Measurements from ENCODE around the gene TSHZ1. TPM values are rescaled to one million over a fixed set of nuclear protein-coding genes. Genes with fewer than 3 reads are reported as not detected.
"Not testable (repeated sequence)": the region's sequence is repeated elsewhere in the genome, so short reads cannot be mapped to it uniquely, and the experiment has no call there.

The TSHZ1 gene
- polyA plus RNA-seq, 3 donors from 2014 or later, result 1.7 to 10.7 (median 3.5) TPM

DNA sequence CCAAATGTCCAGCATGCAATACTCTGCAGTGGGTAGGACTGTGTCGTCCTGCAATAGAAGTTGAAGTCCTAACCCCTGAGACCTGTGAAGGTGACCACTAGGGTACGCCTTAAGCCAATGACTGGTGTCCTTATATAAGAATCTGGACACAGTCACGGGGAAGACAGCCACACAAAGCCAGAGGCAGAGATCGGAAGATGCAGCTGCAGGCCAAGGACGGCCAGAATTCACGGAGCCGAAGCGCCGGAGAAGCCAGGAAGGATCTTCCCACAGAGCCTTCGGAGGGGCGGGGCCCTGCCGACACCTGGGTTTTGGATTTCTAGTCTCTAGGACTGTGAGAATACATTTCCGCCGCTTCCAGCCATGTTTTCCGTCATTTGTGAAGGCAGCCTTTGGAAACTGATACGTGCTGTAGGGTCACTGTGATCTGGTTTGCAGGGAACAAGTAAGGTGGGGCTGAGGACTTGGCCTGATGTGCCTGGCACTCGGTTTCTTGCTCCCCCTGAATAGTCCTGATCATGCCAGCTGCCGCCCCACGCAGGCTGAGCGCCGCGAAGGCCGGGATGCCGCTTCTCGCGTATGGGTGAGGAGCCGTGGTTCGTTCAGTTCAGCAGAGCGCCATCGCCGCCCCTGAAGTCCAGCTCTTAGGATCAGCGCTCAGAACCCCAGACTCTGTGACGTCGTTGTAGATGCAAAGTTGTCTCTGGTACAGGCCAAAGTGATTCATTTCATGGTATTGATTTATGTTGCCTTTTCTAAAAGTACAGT lies 40.4 kb upstream of the TSHZ1 start:
- H3K9me3 Mint-ChIP-seq, result no peaks in the 10 kb centered on the region
- H3K27me3 Mint-ChIP-seq (ENCODE audit: low read depth in 3 of 3), result peaks cover 2 to 9% (median 5%) of the 10 kb centered on the region in 3 donors
- no peak overlapping the region for H3K27ac Mint-ChIP-seq
- H3K4me3 Mint-ChIP-seq, result no peak overlapping the region
- H3K4me1 Mint-ChIP-seq, result peaks cover 7 to 14% of the 10 kb centered on the region in 2 donors
- H3K36me3 Mint-ChIP-seq, result no peaks in the 10 kb centered on the region
- no peak for DNase-seq

DNA sequence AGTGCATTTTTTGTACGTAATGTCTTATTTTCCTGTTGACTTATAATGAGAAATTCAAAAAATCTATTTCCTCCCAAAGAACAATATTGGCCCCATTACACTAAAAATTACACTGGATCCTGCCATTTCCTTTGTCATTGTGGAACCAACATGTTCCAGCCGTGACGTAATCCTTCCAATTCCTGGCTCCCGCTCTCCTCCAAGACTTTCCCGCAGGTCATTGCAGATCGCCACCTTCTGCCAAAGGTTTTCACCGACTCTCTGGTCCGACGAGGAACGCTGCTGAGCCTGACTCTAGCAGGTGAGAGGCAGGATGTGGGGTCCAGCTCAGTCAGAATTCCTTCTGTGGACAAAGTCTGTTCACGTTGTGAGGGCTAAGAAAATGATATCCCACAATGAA lies 39.7 kb upstream of the TSHZ1 start:
- no peak for DNase-seq
- H3K36me3 Mint-ChIP-seq, result no peaks in the 10 kb centered on the region
- H3K27me3 Mint-ChIP-seq (ENCODE audit: low read depth in 3 of 3), result peaks cover 2 to 9% (median 5%) of the 10 kb centered on the region in 3 donors
- H3K4me3 Mint-ChIP-seq, result no peak overlapping the region
- H3K4me1 Mint-ChIP-seq, result peaks cover 7 to 14% of the 10 kb centered on the region in 2 donors
- H3K27ac Mint-ChIP-seq, result no peak overlapping the region
- H3K9me3 Mint-ChIP-seq, result no peaks in the 10 kb centered on the region

DNA sequence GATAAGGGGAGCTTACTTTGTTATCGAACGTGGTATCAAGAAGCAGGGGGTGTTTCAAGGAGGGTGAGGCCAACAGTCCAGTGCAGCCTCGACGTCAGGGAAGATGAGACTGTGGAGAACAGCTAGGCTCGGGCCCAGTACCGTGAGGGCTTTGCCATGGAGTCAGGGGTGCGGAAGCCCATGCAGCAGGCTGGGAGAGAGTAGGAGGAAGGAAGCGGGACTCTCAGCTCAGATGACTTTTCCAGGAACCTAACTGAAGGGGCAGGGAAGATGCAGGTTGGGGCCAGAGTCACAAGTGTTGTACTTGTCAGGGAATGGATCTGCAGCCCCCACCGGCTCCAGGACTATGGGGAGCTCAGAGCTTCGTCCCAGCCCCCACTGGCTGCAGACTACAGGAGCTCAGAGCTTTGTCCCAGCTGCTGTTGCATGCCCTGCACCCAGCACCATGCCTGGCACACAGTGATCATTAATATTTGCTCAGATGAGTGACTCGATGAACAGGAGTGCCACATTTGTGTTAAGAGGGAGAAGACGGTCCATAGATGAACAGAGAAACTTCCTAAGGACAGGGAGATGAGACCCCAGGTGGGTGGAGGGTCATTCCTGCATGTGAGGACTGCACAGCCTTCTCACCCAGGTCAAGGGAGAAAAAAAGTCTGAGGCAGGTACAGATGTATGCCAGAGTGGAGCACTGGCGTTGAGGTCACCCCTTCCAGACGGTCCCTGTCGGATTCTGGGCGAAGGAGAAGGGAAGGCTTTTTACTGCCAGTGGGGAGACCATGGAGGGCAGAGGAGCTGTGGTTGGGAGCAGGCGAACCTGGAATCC lies 38.1 kb upstream of the TSHZ1 start:
- H3K36me3 Mint-ChIP-seq, result no peaks in the 10 kb centered on the region
- H3K27me3 Mint-ChIP-seq (ENCODE audit: low read depth in 3 of 3), result peaks cover 5 to 7% (median 6%) of the 10 kb centered on the region in 3 donors
- no peak for DNase-seq
- H3K27ac Mint-ChIP-seq, result peak overlapping the region in 1 of 6 donors; percentile 74
- H3K9me3 Mint-ChIP-seq, result no peaks in the 10 kb centered on the region
- no peak overlapping the region for H3K4me3 Mint-ChIP-seq
- H3K4me1 Mint-ChIP-seq, result peaks cover 12 to 14% of the 10 kb centered on the region in 2 donors

DNA sequence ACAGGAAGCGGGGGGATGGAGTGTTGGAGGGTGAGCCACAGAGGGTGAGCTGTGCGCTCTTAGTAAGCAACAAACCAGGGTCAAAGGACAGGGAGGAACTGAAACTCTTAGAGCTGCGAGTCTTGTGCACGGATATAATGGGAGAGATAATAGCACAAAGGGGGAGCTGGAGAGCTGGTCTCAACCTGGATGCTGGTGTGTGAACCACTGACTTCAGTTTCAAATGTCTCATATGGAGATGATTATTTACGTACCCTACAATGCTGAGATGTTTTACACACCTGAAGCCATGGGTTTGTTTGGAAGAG lies 37.5 kb upstream of the TSHZ1 start:
- no peak overlapping the region for H3K4me3 Mint-ChIP-seq
- H3K27me3 Mint-ChIP-seq (ENCODE audit: low read depth in 3 of 3), result peaks cover 4 to 7% (median 6%) of the 10 kb centered on the region in 3 donors
- H3K4me1 Mint-ChIP-seq, result peaks cover 12 to 14% of the 10 kb centered on the region in 2 donors
- no peaks in the 10 kb centered on the region for H3K36me3 Mint-ChIP-seq
- peak overlapping the region in 1 of 6 donors; percentile 74 for H3K27ac Mint-ChIP-seq
- H3K9me3 Mint-ChIP-seq, result no peaks in the 10 kb centered on the region
- no peak for DNase-seq

DNA sequence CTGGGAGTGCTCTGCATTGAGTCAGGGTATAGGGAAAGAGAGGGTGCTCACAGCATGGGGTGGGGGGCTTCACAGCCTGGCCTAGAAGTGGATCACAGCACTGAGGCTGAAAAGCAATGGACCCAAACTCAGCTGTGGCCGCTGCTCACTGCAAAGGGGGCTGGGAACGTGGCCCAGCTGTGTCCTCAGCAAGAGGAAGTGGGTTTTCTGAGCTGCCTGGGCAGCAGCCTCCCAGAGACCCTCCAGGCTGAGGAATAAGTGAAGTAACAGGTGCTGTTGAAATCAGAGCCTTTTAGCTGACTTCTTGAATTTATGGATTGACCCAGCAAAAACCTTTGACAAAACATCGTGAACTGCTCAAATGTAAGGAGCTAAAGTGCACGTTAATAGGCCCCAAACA lies 36.9 kb upstream of the TSHZ1 start:
- no peak overlapping the region for H3K4me3 Mint-ChIP-seq
- no peak overlapping the region for H3K27ac Mint-ChIP-seq
- H3K27me3 Mint-ChIP-seq (ENCODE audit: low read depth in 3 of 3), result peaks cover 1 to 4% (median 4%) of the 10 kb centered on the region in 3 donors
- H3K36me3 Mint-ChIP-seq, result no peaks in the 10 kb centered on the region
- H3K4me1 Mint-ChIP-seq, result peaks cover 12 to 14% of the 10 kb centered on the region in 2 donors
- no peak for DNase-seq
- H3K9me3 Mint-ChIP-seq, result no peaks in the 10 kb centered on the region

DNA sequence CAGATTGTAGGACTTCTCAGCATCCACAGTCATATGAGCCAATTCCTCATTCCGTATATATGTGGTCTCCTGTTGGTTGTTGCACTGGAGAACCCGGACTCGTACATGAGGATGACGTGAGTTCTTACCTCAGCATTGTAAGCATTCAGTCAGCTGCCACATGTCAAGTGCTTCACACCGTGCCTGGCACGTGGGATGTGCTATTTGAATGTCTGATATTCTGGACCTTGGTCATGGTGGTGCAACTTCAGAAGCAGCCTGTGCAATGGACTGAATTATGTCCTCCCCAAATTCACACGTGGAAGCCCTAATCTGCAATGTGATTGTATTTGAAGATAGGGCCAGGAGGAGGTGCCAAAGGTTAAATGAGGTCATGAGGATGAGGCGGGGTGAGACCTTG lies 33.7 kb upstream of the TSHZ1 start:
- H3K4me1 Mint-ChIP-seq, result peaks cover 12 to 14% of the 10 kb centered on the region in 2 donors
- peaks cover 0 to 4% (median 2%) of the 10 kb centered on the region in 3 donors for H3K27me3 Mint-ChIP-seq (ENCODE audit: low read depth in 3 of 3)
- no peak overlapping the region for H3K4me3 Mint-ChIP-seq
- H3K36me3 Mint-ChIP-seq, result no peaks in the 10 kb centered on the region
- H3K27ac Mint-ChIP-seq, result peak overlapping the region in 1 of 6 donors; percentile 22
- no peak for DNase-seq
- H3K9me3 Mint-ChIP-seq, result peaks cover 0 to 2% (median 0%) of the 10 kb centered on the region in 6 donors

DNA sequence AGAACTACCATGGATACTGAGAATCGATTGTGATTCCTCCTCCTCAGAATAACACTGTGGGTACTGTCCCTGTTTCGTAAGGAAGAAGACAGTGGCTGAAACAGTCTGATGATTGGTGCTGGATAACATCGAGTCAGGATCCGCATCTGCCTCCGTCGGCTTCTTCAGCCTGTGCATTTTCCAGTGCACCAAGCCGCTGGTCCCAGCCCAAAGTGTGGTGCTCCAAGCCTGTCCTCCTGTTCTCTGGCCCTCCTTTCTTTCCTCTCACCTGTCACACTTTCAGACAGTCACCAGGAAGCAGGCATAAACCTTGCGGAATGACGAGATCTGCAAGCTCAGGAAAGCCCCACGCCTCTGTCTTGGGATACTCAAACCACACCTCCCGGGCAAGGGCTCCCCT lies 32.2 kb upstream of the TSHZ1 start:
- peaks cover 0 to 2% (median 0%) of the 10 kb centered on the region in 6 donors for H3K9me3 Mint-ChIP-seq
- H3K27ac Mint-ChIP-seq, result no peak overlapping the region
- H3K36me3 Mint-ChIP-seq, result no peaks in the 10 kb centered on the region
- peaks cover 0 to 4% (median 2%) of the 10 kb centered on the region in 3 donors for H3K27me3 Mint-ChIP-seq (ENCODE audit: low read depth in 3 of 3)
- peaks cover 3 to 5% of the 10 kb centered on the region in 2 donors for H3K4me1 Mint-ChIP-seq
- DNase-seq, result no peak
- no peak overlapping the region for H3K4me3 Mint-ChIP-seq

DNA sequence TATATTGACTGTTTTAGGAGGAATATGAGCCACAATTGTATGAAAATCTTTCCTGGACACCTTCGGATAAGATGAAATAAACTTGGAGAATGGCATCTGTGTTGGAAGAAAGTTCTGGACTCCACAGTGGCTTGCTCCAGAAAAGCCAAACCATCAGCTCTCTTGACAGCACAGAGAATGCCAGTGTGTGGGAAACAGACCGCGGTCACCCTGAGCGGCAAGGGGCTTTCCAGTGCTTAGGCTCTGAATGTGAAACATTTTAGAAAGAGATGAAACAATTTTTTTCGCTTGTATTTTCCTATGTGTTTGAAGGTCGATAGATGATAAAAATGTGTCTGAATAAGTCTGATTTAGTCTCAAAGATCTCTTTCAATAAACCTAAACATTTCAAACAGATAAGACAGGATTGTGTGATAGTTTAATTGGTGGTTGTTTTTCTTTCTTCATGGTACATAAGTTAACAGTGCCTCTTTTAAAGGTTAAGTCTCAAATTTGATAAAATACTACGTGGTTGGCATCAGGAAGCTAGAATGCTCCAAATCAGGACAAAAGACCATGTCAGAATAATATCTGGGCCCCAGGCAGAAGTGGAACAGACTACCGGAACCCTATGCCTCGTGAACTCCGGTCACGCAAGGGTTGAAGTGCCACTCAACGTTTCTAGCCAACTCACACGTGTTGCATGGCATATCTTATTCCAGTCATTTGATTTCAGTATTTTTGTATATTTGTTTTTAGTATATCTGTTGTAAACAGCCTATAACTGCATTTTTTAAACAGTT lies 30.6 kb upstream of the TSHZ1 start:
- Mint-ChIP-seq H3K36me3 (no peaks in the 10 kb centered on the region), H3K4me3 (no peak overlapping the region), H3K27me3 (ENCODE audit: low read depth in 3 of 3) (peaks cover 0 to 4% (median 2%) of the 10 kb centered on the region in 3 donors), H3K9me3 (peaks cover 0 to 2% (median 0%) of the 10 kb centered on the region in 6 donors), H3K4me1 (peaks cover 0 to 5% of the 10 kb centered on the region in 2 donors), H3K27ac (no peak overlapping the region)
- DNase-seq, result no peak

DNA sequence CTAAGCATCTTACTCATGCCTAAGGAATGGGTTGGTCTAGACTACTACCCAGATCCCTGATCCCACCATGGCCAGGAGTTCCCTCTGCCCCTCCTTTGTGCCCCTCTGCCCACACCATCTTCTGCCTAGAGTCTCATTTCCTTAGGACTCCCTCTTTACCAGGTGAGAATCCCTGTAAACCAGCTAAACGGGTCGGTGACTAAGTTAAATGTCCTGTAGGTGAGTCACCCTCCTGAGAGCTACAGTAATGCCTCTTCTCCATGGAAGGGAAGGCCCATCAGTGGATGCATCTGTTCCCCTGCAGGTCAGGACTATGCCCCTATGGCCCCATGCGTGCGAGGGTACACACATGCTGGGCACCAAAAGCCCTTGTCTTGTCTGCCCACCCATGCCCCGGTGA lies 27.1 kb upstream of the TSHZ1 start:
- H3K36me3 Mint-ChIP-seq, result peaks cover 0 to 5% (median 0%) of the 10 kb centered on the region in 3 donors
- H3K27me3 Mint-ChIP-seq (ENCODE audit: low read depth in 3 of 3), result peaks cover 0 to 3% (median 2%) of the 10 kb centered on the region in 3 donors
- H3K27ac Mint-ChIP-seq, result no peak overlapping the region
- no peak overlapping the region for H3K4me3 Mint-ChIP-seq
- no peaks in the 10 kb centered on the region for H3K4me1 Mint-ChIP-seq
- peaks cover 0 to 2% (median 0%) of the 10 kb centered on the region in 6 donors for H3K9me3 Mint-ChIP-seq
- no peak for DNase-seq

DNA sequence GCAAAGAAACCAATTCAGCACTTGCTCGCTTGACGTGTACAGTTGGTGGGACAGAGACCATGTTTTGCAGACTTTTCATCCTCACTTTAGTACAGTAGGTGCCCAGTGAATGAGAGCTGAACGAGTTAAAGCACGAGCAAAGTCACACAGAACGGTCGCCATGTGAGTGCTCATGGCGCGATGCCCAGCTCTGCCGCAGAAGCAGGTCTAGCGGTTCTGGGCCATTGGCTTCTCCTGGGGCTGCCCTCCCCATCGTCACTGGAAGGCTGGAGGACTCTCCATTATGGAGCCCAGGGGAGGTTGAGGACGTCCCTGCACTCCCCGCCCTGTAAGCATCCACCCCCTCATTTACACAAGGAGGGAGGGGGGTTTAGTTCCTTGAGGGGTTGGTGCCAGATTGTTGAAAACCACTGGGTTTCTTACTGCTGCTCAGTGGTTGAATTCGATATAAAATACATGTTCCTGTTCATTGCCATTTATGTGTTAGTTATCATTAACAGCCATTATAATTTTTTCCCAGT lies 26.6 kb upstream of the TSHZ1 start:
- Mint-ChIP-seq H3K4me1 (no peaks in the 10 kb centered on the region), H3K4me3 (no peak overlapping the region), H3K27me3 (ENCODE audit: low read depth in 3 of 3) (peaks cover 0 to 3% (median 2%) of the 10 kb centered on the region in 3 donors), H3K36me3 (peaks cover 0 to 5% (median 0%) of the 10 kb centered on the region in 3 donors), H3K9me3 (peaks cover 0 to 2% (median 0%) of the 10 kb centered on the region in 6 donors), H3K27ac (no peak overlapping the region)
- DNase-seq, result no peak

DNA sequence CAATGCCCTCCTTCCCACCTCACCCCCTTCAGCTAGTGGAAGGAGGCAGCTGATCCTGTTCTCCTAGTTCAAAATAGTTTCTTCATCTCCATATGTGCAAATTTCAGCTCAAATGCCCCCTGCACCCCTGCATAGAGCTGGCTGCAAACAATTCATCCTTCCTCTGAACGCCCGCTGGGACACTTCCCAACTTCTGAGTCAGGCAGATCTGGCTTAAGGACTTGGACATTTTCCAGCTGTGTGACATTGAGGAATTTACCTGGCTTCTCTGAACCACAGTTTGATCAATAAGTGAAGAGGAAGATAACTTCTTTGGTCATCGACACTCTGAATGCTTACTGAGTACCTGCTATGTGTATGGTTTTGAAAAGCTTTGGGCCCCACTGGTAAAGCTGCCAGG lies 25.1 kb upstream of the TSHZ1 start:
- H3K36me3 Mint-ChIP-seq, result peaks cover 0 to 5% (median 0%) of the 10 kb centered on the region in 3 donors
- peaks cover 0 to 2% (median 0%) of the 10 kb centered on the region in 6 donors for H3K9me3 Mint-ChIP-seq
- no peak for DNase-seq
- peaks cover 0 to 3% (median 2%) of the 10 kb centered on the region in 3 donors for H3K27me3 Mint-ChIP-seq (ENCODE audit: low read depth in 3 of 3)
- H3K4me3 Mint-ChIP-seq, result no peak overlapping the region
- no peaks in the 10 kb centered on the region for H3K4me1 Mint-ChIP-seq
- H3K27ac Mint-ChIP-seq, result no peak overlapping the region

DNA sequence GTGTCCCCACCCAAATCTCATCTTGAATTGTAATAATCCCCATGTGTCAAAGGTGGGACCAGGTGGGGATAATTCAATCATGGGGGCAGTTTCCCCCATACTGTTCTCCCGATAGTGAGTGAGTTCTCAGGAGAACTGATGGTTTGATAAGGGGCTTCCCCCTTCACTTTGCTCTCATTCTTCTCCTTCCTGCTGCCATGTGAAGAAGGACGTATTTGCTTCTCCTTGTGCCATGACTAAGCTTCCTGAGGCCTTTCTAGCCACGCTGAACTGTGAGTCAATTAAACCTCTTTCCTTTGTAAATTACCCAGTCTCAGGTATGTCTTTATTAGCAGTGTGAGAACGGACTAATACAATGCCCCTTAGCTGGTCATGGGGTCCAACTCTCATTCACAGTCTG lies 22.9 kb upstream of the TSHZ1 start:
- H3K4me3 Mint-ChIP-seq; H3K36me3 Mint-ChIP-seq; DNase-seq; H3K27me3 Mint-ChIP-seq (ENCODE audit: low read depth in 3 of 3); H3K9me3 Mint-ChIP-seq; H3K27ac Mint-ChIP-seq; H3K4me1 Mint-ChIP-seq: not testable (repeated sequence)

DNA sequence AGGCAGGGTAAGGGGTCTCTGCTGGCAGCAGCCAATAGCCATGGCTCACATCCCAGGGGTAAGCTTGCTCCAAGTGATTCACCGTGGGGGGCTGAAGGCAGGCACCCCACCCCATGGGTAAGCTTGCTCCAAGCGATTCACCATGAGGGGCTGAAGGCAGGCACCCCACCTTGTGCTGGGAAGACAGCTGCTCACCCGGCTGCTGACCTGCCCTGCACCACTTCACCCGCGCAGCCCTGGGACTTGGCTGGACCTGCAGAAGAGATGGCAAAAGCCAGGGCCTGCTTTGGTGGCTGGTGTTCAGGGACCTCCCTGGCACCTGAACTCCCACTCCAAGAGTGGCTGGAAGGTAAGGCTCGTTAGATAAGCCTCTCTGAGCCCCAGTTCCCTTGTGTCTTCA lies 20.9 kb upstream of the TSHZ1 start:
- H3K27me3 Mint-ChIP-seq (ENCODE audit: low read depth in 3 of 3), result peaks cover 0 to 3% (median 0%) of the 10 kb centered on the region in 3 donors
- H3K4me1 Mint-ChIP-seq, result no peaks in the 10 kb centered on the region
- no peak overlapping the region for H3K27ac Mint-ChIP-seq
- no peak for DNase-seq
- peaks cover 0 to 5% (median 0%) of the 10 kb centered on the region in 3 donors for H3K36me3 Mint-ChIP-seq
- H3K9me3 Mint-ChIP-seq, result no peaks in the 10 kb centered on the region
- H3K4me3 Mint-ChIP-seq, result no peak overlapping the region
